C4-2B (cell line): ENCODE measurements around the gene PID1.

Source experiments
- CTCF ChIP-seq: fragments of 450-650 bp; conservative IDR thresholded peaks from 2 replicates; pipeline ENCODE4 v1.5.1; 2017; ENCODE audit warnings: mild to moderate bottlenecking
- ZFX ChIP-seq: fragments of 450-650 bp; IDR thresholded peaks from 2 replicates; pipeline ENCODE4 v1.6.1; 2017

GRCh38 chr2:229195346-229195947 is 75.6 kb downstream of the PID1 start:
- no peak for TF ChIP-seq CTCF
- TF ChIP-seq ZFX, result no peak
